ENCODE measurements around the gene RGS3.

Gene RGS3

DNA sequence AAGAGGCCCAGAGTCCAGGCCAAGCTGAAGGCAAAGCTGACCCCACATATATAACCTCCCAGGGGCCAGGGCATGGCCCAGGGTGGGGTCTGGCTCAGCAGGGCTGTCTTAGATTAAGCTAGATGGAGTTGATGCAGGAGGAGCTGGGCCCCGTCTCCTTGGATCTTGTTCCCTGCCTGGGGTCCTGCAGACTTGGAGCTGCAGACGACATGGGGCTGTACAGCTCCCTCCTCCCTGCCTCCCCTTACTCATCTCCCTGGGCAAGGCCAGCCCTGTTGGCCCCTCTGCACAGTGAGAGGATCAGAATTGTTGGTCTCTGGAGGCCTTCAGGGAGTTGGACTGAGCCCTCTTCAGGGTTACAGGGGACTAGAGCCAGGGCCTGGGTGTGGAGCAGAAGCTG lies 134.9 kb downstream of the RGS3 start:
- DNase-seq (ENCODE audit: low spot score): no peak
- in situ Hi-C loops (cut with MboI; ENCODE audit: low sequenced_read_pairs, unreplicated experiment): no loop called here
- TF ChIP-seq, protein P1, sequence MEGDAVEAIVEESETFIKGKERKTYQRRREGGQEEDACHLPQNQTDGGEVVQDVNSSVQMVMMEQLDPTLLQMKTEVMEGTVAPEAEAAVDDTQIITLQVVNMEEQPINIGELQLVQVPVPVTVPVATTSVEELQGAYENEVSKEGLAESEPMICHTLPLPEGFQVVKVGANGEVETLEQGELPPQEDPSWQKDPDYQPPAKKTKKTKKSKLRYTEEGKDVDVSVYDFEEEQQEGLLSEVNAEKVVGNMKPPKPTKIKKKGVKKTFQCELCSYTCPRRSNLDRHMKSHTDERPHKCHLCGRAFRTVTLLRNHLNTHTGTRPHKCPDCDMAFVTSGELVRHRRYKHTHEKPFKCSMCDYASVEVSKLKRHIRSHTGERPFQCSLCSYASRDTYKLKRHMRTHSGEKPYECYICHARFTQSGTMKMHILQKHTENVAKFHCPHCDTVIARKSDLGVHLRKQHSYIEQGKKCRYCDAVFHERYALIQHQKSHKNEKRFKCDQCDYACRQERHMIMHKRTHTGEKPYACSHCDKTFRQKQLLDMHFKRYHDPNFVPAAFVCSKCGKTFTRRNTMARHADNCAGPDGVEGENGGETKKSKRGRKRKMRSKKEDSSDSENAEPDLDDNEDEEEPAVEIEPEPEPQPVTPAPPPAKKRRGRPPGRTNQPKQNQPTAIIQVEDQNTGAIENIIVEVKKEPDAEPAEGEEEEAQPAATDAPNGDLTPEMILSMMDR (IDR thresholded peaks at IDR 0.05; ENCODE audit: borderline replicate concordance, control extremely low read depth, extremely low read depth, insufficient read depth, missing control alignments): no peak

DNA sequence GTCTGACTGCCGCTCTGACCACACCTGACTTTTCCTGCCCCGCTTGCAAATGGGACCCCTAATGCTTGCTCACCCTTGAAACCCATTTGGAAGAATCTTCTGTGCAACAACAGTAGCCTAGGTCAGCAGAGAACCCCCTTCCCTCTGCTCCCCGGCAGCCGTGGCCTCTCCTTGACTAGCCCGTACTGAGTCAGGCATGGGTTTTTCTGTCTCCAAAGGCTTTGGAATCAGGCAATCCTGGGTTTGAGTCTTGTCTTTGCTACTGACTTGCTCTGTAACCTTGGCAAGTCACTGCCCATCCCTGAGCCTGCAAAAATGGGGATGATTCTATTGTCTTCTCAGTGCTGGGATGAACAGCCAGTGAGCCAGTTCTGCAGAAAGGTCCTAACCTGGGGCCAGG lies 135.4 kb downstream of the RGS3 start:
- in situ Hi-C loops (cut with MboI; ENCODE audit: low sequenced_read_pairs, unreplicated experiment): no loop called here
- DNase-seq (ENCODE audit: low spot score): no peak
- TF ChIP-seq, protein P1 (IDR thresholded peaks at IDR 0.05; ENCODE audit: borderline replicate concordance, control extremely low read depth, extremely low read depth, insufficient read depth, missing control alignments): no peak

DNA sequence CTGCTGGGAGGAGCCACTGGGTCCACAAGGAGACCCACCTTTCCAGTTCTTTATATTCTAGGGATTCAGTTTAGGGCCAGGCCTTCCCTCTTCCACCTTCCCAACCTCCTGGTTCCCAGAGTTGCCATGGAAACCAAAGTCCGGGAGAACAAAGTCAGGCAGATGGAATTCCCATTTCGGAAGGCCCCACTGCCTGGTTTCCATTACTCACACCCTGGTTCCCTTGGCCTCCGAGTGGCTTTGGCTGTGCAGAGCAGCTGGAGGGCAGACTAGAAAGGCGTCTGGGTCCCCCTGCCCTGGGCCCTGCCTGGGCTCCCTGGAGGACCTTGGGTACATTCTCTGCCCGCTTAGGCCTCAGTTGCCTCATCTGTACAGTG lies 136.1 kb downstream of the RGS3 start:
- in situ Hi-C loops (cut with MboI; ENCODE audit: low sequenced_read_pairs, unreplicated experiment): no loop called here
- TF ChIP-seq, protein P1 (IDR thresholded peaks at IDR 0.05; ENCODE audit: borderline replicate concordance, control extremely low read depth, extremely low read depth, insufficient read depth, missing control alignments): no peak
- DNase-seq (ENCODE audit: low spot score): no peak

DNA sequence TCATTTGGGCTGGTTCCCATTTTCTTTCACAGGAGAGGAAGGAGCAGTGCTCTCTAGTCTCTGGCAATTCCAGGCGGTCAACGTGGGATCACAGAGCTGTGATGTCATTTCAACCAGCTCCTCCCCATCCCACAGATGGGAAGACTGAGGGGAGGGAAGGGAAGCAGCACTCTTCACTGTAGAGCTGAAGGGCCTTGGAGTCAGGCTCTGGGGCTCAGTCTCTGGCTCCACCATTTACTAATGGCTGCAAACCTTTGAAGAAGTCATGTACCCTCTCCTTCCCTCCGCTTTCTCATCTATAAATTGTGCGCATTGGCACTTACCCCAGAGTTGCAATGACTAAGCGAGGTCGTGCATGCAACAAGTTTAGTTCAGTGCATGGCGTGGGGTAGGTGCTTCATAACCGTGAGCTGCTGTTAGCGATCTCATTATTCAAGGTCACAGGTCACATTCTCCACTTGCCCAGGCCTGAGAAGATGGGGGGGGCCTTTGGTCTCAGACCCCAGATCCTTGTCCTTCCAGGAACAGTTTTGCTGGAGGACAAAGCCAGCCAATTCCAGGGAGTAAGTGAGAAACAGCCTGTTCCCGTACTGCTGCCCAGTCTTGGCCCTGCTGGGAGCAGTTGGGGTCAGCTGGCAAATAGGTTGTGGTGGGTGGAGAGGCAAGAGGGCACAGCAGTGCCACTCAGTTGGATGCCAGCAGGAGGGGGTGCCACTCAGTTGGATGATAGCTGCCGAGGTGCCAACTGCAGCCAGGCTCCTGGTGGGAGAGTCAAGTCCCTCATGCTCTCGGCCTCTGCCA lies 136.7 kb downstream of the RGS3 start:
- no peak for DNase-seq (ENCODE audit: low spot score)
- TF ChIP-seq, protein P1 (IDR thresholded peaks at IDR 0.05; ENCODE audit: borderline replicate concordance, control extremely low read depth, extremely low read depth, insufficient read depth, missing control alignments): no peak
- in situ Hi-C loops (cut with MboI; ENCODE audit: low sequenced_read_pairs, unreplicated experiment): no loop called here

DNA sequence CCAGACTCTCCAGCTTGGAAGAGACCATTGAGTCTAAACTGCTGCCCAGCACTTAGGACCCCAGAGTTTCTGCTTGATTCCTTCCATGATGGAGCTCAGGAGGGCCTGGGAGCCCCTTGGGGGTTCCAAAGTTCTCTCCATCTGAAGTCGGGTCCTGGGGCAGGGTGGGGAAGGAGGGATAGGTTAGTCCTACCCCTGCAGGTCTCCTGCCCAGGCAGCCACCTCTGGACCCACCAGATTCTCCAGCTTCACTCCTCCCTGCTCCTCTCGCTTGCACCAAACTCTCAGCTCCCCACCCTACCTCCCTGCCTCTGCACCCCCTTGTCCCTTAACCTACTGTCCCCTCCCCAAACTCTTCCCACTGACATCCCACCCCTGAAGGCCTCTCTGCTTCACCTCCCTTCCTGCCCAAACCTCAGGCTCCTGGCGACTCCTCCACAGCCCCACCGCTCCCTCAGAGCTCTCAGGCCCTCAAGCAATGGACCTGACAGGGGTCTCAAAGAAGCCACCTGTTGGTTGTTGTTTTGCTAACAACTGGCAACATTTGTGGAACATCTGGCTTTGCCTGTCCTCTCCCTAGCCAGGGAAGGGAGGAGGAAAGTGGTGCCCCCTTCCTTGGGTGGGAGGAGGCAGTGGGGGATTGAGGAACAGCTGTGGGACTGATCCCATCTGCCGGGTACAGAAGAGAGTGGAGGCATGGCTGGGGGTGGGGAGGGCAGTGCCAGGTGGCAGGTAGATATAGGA lies 137.5 kb downstream of the RGS3 start:
- in situ Hi-C loops (cut with MboI; ENCODE audit: low sequenced_read_pairs, unreplicated experiment): no loop called here
- TF ChIP-seq, protein P1 (IDR thresholded peaks at IDR 0.05; ENCODE audit: borderline replicate concordance, control extremely low read depth, extremely low read depth, insufficient read depth, missing control alignments): no peak
- DNase-seq (ENCODE audit: low spot score): no peak

DNA sequence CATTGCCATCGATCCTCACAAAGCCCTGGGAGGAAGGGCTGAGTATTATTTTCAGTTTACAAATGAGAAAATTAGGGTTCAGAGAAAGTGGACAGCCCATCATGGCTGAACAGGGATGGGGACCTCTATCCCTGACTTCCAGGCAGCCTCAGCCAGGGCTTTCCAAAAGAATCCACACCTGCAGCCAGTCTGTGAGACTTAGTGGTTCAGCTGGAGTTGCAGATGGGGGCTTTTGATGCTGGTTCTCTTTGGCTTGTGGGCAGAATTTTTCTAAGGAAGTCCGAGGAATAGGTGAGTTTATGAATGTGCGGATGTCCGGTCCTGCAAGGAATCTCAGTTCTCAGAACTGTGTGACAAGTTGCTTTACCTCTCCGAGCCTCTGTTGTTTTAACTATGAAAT lies 138.1 kb downstream of the RGS3 start:
- in situ Hi-C loops (cut with MboI; ENCODE audit: low sequenced_read_pairs, unreplicated experiment): no loop called here
- TF ChIP-seq, protein P1 (IDR thresholded peaks at IDR 0.05; ENCODE audit: borderline replicate concordance, control extremely low read depth, extremely low read depth, insufficient read depth, missing control alignments): no peak
- no peak for DNase-seq (ENCODE audit: low spot score)

Measured in GM13976 (cell line).